ENCODE data around the gene RBBP5.
"Not testable (repeated sequence)": the region's sequence is repeated elsewhere in the genome, so short reads cannot be mapped to it uniquely, and the experiment has no call there.

Gene RBBP5, protein sequence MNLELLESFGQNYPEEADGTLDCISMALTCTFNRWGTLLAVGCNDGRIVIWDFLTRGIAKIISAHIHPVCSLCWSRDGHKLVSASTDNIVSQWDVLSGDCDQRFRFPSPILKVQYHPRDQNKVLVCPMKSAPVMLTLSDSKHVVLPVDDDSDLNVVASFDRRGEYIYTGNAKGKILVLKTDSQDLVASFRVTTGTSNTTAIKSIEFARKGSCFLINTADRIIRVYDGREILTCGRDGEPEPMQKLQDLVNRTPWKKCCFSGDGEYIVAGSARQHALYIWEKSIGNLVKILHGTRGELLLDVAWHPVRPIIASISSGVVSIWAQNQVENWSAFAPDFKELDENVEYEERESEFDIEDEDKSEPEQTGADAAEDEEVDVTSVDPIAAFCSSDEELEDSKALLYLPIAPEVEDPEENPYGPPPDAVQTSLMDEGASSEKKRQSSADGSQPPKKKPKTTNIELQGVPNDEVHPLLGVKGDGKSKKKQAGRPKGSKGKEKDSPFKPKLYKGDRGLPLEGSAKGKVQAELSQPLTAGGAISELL

GRCh38 chr1:205121660-205122488, at the start of gene RBBP5:
RBBP5 (minus strand) TSS chr1:205121978; CDS start chr1:205121873, 105 bp downstream.
- peak; percentile 90 for DNase-seq (ENCODE audit: low read depth)

DNA sequence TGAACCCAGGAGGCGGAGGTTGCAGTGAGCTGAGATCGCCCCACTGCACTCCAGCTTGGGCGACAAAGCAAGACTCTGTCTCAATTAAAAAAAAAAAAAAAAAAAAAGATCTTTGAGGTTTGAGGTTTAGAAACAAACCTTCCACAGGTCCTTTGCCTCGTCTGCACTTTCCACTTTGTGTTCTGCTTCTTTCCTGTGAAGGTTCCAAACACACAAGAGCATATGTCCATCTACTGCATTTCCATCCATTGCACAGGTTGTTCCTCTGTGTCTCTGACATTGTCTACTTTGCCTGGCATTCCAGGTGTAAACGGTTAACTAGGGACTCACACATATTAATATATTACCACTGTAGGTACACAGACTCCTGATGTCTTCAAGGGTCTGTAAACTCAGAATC, 49.6 kb upstream of the RBBP5 start:
- no peak for DNase-seq (ENCODE audit: low read depth)

DNA sequence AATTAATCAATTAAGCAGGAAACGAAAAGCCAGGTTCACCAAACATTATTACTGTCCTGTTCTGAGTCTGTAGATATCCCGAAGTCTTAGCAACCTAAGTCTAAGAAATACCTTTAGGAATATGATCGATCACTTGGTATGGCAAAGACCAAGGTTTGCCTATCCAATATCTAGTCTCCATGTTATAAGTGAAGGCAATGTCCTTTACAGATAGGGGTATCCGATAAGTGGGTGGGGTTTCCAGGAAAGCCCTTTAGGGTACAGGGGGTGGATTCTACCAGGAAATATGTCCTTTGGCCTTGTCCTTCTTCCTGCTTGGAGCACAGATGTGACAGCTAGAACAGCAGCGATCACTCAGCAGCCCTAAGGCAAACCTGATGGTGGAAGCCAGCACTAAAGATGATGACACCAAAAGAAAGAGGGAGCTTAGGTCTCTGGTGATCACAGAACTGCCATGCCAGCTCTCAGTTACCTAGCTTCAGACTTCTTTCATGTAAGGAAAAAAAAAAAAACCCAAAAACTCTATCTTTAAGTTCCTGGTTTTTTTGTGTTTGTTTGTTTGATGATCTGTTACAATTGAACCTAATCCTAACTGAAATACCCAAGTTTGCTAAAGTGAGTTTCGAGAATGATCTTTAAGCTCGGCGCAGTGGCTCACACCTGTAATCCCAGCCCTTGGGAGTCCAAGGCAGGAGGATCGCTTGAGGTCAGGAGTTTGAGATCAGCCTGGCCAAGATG, 48.9 kb upstream of the RBBP5 start:
- no peak for DNase-seq (ENCODE audit: low read depth)

DNA sequence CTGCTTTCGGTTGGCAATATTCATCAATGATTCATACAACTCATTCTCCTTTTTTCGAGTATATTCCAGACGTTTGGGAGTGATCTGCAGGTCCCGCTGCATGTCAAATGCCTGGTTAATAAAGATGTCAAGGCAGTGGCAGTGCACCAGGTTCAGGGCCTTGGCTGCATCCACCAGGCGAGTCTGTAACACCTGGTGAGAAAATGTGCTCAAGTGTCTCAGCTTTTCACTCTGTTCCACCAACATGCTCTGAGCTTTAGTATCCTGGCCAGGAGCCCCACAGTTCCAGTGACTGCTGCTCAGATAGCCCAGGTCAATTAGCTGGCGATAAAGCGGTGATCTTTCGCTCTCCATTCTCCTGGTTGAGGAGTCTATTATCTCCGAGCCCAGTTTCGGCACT, 47.5 kb upstream of the RBBP5 start:
- no peak for DNase-seq (ENCODE audit: low read depth)

DNA sequence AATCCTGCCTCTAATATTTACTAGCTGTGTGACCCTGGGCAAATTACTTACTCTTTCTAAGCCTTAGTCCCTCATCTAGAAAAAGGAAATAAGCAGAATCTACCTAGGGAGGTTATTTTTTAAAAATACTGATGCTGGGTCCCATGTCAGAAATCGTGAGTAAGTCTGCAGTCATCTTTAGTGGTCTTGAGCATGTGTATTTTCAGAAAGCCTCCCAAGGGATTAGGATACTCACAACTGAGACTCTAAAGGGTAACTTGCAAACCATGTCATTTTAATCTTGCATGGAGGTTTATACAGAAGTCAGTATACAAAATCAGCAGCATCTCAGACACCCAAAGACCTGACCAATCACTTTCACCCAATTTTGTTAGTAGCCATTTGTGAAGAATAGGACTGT, 46.5 kb upstream of the RBBP5 start:
- DNase-seq (ENCODE audit: low read depth), result no peak

DNA sequence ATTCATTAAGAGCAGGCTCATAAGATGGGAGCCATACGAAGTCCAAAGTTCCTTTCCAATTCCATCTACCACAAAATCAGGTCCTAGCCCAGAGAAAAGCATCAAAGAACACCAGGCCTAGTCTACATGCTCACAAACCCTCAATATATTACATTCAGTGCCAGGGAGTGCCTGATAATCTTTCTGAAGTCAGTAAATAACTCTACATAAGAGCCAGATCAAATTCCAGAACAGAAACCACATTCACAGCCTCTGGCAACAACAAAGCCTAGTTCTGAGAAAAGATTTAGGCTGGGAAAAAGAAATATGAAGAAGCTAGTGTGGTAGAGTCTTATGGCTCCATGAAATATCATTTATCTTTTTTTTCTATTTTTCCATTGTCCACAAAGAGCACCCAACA, 40.5 kb upstream of the RBBP5 start:
- DNase-seq (ENCODE audit: low read depth), result no peak

DNA sequence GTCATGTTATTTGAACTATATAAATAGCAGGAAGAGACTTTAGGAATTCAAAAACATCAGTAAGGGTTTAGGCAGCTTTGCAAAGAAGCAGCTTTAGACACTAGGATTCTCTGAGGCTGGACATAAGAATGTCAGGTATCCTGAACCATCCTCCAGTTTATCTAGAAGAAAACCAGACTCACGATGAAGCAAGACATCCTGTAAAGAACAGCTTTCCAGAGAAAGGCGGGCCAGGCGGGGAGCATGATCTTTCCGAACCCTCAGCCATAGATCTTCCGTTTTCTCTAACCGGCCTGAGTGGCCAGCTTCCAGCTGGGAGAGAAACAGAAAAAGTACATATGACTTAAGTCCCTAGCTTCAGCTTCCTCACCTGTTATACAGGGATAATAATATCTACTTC, 39.3 kb upstream of the RBBP5 start:
- no peak for DNase-seq (ENCODE audit: low read depth)

GRCh38 chr1:205158048-205158616, 36.4 kb upstream of the RBBP5 start:
- DNase-seq (ENCODE audit: low read depth), result no peak

DNA sequence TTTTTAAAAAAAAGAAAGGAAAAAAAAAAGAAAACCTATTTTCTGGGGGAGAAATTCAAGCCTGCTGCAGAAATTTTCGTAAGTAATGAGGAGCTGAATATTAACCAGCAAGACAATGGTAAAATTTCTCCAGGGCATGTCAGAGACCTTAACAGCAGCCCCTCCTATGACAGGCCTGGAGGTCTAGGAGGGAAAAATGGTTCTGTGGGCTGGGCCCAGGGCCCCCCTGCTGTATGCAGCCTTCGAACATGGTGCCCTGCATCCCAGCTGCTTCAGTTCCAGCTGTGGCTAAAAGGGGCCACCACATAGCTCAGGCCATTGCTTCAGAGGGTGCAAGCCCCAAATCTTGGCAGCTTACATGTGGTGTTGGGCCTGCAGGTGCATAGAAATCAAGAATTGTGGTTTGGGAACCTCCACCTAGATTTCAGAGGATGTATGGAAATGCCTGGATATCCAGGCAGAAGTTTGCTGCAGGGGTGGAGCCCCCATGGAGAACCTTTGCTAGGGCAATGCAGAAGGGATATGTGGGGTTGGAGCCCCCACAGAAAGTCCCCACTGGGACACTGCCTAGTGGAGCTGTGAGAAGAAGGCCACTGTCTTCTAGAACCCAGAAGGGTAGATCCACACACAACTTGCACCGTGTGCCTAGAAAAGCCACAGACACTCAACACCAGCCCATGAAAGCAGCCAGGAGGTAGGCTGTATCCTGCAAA, 34.0 kb upstream of the RBBP5 start:
- not testable (repeated sequence) for DNase-seq (ENCODE audit: low read depth)

DNA sequence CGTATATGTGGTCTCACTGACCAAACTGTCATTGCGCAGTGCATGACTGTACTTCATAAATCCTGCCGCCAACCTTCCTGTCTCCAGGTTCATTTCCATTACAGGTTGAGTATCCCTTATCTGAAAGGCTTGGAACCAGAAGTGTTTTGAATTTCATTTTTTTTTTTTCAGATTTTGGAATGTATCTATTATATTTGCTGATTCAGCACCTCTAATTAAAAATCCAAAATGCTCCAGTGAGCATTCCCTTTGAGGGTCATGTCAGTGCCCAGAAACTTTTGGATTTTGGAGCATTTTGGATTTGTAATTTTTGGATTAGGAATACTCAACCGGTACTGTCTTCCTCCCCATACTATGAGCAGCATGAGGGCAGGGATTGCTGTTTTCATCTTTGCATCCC, 30.7 kb upstream of the RBBP5 start:
- no peak for DNase-seq (ENCODE audit: low read depth)

- no peak for DNase-seq (ENCODE audit: low read depth)
Measured at GRCh38 chr1:205150651-205151428, 29.1 kb upstream of the RBBP5 start.

DNA sequence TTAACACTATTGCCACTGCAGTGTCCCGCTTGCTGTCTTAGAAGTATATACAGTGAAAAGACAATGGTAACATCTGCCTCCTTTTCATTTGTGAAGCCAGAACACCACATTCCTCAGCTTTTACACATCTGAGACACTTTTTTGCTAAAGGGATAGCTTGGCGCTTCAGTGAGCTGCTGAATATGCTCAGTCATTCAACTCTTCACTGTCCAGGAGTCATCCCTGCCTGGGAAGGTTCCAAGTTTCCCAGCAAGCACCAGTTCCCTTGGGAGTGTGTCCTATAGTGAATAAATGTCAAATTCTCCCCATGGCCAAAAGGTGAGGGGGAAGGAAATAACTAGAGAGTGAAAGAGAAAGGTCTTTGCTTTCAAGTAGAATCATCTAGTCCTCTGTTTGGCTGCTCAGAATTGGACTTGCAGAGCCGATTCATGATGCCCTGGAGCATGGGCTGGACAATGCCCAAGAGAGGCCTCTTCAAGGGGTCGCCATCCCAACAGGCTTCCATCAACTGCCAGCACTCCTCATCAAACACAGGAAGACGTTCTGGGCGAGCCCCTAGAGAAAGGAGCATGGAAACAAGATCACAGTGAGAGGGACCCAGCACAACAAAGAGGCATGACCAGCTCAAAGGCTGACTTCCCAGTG, 25.5 kb upstream of the RBBP5 start:
- no peak for DNase-seq (ENCODE audit: low read depth)

GRCh38 chr1:205144751-205145150, 23.0 kb upstream of the RBBP5 start:
- no peak for DNase-seq (ENCODE audit: low read depth)

GRCh38 chr1:205144046-205144720, 22.4 kb upstream of the RBBP5 start:
- DNase-seq (ENCODE audit: low read depth), result no peak

DNA sequence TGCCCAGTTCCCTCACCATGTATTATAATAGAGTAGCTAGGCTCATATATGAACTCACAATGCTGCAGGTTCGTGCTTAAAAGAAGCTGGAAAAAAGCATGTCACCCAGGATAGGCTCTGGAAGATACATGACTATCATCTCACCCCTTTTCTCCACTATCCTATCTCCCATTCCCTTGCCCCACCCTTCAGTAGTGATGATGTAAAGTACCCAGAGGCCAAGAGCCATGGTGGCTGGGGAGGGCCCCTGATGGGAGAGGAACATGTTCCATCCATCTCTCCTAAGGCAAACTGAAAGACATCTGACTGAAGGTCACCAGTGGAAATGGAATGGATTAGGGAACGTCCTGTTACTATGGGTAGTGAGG, 20.3 kb upstream of the RBBP5 start:
- DNase-seq (ENCODE audit: low read depth), result no peak

GRCh38 chr1:205141236-205142101, 19.7 kb upstream of the RBBP5 start:
- DNase-seq (ENCODE audit: low read depth), result peak; percentile 50

GRCh38 chr1:205140113-205140512, 18.3 kb upstream of the RBBP5 start:
- DNase-seq (ENCODE audit: low read depth), result no peak

DNA sequence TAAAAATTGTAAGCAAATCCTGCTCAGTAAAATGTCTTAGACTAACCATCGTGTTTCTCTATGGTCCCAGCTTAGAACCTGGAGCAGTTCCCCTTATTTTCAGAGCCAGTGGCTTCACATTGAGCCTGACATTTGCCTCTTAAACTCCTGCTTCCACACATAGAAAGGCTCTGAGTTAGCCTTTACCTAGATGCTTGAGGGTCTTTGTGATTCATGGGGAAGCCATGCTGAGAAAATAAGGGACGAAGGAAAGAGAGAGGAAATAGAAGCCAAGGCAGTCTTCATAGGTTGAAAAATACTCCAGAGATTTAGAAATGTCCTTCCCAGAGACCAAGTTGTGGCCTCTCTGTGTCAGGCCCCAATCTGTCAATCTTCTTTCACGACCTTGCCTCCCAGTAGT, 16.1 kb upstream of the RBBP5 start:
- no peak for DNase-seq (ENCODE audit: low read depth)

DNA sequence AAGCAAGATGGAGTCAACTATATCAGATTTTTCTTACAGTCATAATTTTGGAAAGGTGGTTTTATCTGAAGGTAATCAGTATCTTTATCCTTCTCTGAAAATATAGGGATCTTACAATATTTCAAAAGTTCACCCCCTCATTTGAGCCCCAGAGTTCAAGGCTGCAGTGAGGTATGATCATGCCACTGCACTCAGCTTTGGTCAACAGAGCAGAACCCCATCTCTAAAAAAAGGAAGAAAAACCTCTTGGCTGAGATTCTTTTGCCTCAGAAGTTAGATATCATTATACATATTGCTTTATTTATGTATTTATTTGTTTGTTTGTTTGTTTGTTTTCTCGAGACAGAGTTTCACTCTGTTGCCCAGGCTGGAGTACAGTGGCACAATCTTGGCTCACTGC, 11.5 kb upstream of the RBBP5 start:
- DNase-seq (ENCODE audit: low read depth), result no peak
